H1 (cell line): Measurements from ENCODE around the gene THRB. TPM values are rescaled to one million over a fixed set of nuclear protein-coding genes. Genes with fewer than 3 reads are reported as not detected.

ENCODE experiments used
- ASH2L ChIP-seq: fragments of 200-600, 300-600 bp; sonication (generic); IDR thresholded peaks from one replicate; pipeline ENCODE4 v1.7.1; 2017; ENCODE audit warnings: low read length
- CEBPB ChIP-seq: IDR thresholded peaks from 2 replicates; pipeline ENCODE4 v1.6.1; 2012; ENCODE audit warnings: low read depth, low read length
- E2F6 ChIP-seq: IDR thresholded peaks from 2 replicates; pipeline ENCODE4 v1.6.1; 2012; ENCODE audit warnings: inconsistent platforms
- EP300 ChIP-seq, 2 experiments: IDR thresholded peaks; 1 replicate in 1 of 2; 2 replicates in 1 of 2; pipeline ENCODE4 v1.6.1; 2011 to 2012; ENCODE audit warnings: low read depth in 2 of 2, low read length in 2 of 2, mild to moderate bottlenecking in 2 of 2, borderline replicate concordance in 1 of 2, inconsistent platforms in 1 of 2, moderate library complexity in 1 of 2
- JUND ChIP-seq: IDR thresholded peaks from 2 replicates; pipeline ENCODE4 v1.6.1; 2011; ENCODE audit warnings: mild to moderate bottlenecking, improper control_type of control experiment, low read length
- MAFK ChIP-seq: IDR thresholded peaks from 2 replicates; pipeline ENCODE4 v1.6.1; 2012; ENCODE audit warnings: low read depth, mild to moderate bottlenecking, improper control_type of control experiment, low read length
- RBBP5 ChIP-seq: IDR thresholded peaks from 2 replicates; pipeline ENCODE4 v1.7.1; 2012; ENCODE audit warnings: low read depth, mild to moderate bottlenecking, inconsistent platforms, low read length, moderate library complexity, borderline replicate concordance
- SAP30 ChIP-seq: fragments of 300-600 bp; sonication (generic); IDR thresholded peaks from 2 replicates; pipeline ENCODE4 v1.7.1; 2012; ENCODE audit warnings: low read length, moderate library complexity, mild to moderate bottlenecking, inconsistent platforms; ENCODE audit not compliant: insufficient read depth, insufficient replicate concordance
- SIRT6 ChIP-seq: IDR thresholded peaks from one replicate; pipeline ENCODE4 v1.7.1; 2012; ENCODE audit warnings: low read length, inconsistent platforms
- polyA plus RNA-seq, 7 experiments: library from polyadenylated mRNA; depleted of rRNA in 3 of 7; stranded (reverse) in 5 of 7; unstranded in 2 of 7; fragments of >200 nt in 5 of 7; fragments of 200-250 nt in 2 of 7; gene quantifications; 1 replicate in 5 of 7; 2 replicates in 1 of 7; 4 replicates in 1 of 7; pipeline versions ENCODE4 v1.2.1 to v1.2.3, GENCODE V29; 2011 to 2013; ENCODE audit warnings: missing spikeins in 2 of 7, mixed read lengths in 2 of 7
- total RNA-seq: library from RNA; stranded (reverse); fragmentation: NEBNext Ultra II Directional; extraction: Animal tissue kit (Norgen Biotek cat#: 25700); gene quantifications from 2 replicates; pipeline ENCODE4 v1.2.1, GENCODE V29; 2021
- TF ChIP-seq, protein P1 (sequence below): IDR thresholded peaks from 2 replicates; pipeline ENCODE4 v1.6.1; 2011; ENCODE audit warnings: low read length, improper control_type of control experiment

THRB gene
- total and polyA plus RNA-seq, 2 of the 8 experiments (the other 6 are each of a cell fraction or from before 2014, with no cell fraction given) = 0.98 to 3.9 TPM

- TF ChIP-seq RBBP5 (no peak), SAP30 (no peak), MAFK (no peak), ASH2L (no peak), JUND (no peak), SIRT6 (no peak), CEBPB (no peak), EP300 (IDR thresholded peaks at IDR 0.05; ENCODE audit: borderline replicate concordance in 1 of 2, low read depth in 2 of 2, low read length in 2 of 2) (no peak), E2F6 (no peak)
- TF ChIP-seq, protein P1, sequence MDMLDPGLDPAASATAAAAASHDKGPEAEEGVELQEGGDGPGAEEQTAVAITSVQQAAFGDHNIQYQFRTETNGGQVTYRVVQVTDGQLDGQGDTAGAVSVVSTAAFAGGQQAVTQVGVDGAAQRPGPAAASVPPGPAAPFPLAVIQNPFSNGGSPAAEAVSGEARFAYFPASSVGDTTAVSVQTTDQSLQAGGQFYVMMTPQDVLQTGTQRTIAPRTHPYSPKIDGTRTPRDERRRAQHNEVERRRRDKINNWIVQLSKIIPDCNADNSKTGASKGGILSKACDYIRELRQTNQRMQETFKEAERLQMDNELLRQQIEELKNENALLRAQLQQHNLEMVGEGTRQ = no peak
Measured at GRCh38 chr3:24440760-24441464, 53.7 kb downstream of the THRB start (continued).
